ENCODE data around the gene HES2.
A peak's percentile ranks its signal among the peaks of the same experiment; 100 is the strongest.
"Not testable (repeated sequence)": the region's sequence is repeated elsewhere in the genome, so short reads cannot be mapped to it uniquely, and the experiment has no call there.

Gene HES2

GRCh38 chr1:6418668-6419396, 887 bp downstream of the HES2 start:
- DNase-seq (ENCODE audit: low read depth in 2 of 2): no peak

GRCh38 chr1:6417961-6418667, 1.6 kb downstream of the HES2 start:
- DNase-seq (ENCODE audit: low read depth in 2 of 2): no peak

DNA sequence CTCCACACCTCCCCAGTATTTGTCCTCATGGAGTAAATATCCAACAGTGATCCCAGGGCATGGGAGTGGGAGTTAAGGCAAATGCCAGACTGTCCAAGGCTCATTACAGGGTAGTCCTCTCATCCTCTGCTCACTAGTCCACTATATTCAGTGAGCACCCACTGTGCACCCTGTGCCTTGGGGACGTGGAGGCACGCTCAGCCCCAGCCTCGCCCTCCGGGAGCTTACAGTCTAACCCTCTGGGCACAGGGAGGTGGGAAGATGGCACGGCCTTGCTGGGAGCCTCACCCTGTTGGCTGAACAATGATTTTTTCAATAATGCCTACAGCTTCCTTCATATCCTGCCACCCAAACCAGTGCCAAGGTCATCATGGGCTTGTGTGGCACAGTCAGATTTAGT, 2.8 kb downstream of the HES2 start:
- DNase-seq (ENCODE audit: low read depth in 2 of 2): no peak

- no peak for DNase-seq (ENCODE audit: low read depth in 2 of 2)
Observed at GRCh38 chr1:6416295-6416656, 3.4 kb downstream of the HES2 start.

DNA sequence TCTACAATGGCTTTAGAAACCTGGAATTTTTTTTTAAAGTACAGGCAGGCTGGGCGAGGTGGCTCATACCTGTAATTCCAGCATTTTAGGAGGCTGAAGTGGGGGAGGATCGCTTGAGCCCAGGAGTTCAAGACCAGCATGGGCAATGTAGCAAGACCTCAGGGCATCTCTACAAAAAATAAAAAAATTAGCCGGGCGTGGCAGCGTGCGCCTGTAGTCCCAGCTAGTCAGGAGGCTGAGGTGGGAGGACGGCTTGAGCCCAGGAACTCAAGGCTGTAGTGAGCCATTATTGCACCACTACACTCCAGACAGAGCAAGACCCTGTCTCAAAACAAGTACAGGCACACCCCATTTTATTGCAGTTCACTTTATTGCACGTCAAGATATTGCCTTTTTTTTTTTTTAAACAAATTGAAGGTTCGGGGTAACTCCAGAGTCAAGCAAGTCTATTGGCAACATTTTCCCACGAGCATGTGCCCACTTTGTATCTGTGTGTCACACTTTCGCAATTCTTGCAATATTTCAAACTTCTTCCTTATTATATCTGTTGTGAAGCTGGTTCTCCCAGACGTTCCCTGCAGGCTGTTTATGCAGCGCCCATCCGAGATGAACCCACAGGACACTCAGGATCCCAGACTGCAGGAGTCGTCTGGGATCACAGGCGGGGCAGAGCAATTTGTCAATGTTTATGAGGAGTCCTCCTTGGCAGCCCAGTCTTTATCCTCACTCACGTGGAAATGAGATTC, 4.7 kb downstream of the HES2 start:
- no peak for DNase-seq (ENCODE audit: low read depth in 2 of 2)

GRCh38 chr1:6414443-6414844, 5.3 kb downstream of the HES2 start:
- DNase-seq (ENCODE audit: low read depth in 2 of 2): peak in 1 of 2 donors; percentile 43

DNA sequence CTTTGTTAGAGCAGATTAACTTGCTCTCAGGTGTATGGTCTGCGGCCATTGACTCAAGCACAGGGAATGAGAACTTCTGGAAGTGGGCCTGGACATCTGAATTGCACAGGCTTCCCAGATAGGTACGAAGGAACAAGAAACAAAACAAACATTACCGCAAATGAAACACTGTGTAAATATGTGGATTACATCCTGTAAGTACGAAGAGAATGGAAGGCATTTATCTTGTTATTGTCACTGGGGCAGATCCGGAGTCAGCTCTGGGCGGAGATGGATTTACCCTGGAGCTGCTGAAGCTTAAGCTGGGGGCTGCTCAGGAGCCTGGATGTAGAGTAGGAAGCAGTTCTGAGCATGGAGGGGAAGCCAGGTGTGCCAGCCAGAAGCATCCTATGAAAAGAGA, 6.8 kb downstream of the HES2 start:
- DNase-seq (ENCODE audit: low read depth in 2 of 2): no peak

- no peak for DNase-seq (ENCODE audit: low read depth in 2 of 2)
Observed at GRCh38 chr1:6410248-6410893, 9.3 kb downstream of the HES2 start.

DNA sequence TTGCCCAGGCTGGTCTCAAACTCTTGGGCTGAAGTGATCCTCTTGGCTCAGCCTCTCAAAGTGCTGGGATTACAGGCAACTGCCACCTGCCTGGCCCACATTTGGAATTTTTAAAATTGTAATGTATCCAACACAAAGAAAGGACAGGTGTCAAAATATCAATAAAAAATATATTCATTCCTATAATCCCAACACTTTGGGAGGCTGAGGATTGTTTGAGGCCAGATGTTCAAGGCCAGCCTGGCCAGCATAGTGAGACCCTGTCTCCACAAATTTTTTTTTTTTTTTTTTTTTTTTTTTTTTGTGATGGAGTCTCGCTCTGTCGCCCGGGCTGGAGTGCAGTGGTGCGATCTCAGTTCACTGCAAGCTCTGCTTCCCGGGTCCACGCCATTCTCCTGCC, 10.0 kb downstream of the HES2 start:
- no peak for DNase-seq (ENCODE audit: low read depth in 2 of 2)

DNA sequence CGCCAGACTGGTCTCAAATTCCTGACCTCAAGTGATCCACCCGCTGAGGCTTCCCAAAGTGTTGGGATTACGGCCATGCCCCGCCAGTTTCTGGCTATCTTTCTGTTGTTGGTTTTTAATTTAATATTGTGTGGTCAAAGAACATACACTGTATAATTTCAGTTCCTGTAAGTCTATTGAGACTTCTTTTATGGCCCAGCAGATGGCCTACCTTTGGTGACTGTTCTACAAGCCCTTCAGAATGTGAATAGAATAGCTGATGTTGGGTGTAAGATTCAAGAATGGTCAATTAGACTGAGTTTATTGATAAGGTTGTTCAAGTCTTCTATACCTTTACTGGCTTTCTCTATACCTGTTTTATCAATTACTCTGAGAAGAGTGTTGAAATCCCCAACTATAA, 10.7 kb downstream of the HES2 start:
- no peak for DNase-seq (ENCODE audit: low read depth in 2 of 2)

DNA sequence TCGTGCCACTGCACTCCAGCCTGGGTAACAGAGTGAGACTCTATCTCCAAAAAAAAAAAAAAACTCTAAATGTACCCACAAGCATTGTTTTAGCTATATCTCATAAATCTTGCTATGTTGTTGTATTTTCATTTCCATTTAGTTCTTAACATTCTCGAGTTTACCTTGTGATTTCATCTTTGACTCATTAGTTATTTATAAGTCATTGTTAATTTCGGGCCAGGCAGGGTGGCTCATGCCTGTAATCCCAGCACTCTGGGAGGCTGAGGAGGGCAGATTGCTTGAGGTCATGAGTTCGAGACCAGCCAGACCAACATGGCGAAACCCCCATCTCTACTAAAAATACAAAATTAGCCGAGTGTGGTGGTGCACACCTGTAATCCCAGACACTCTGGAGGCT, 11.7 kb downstream of the HES2 start:
- no peak for DNase-seq (ENCODE audit: low read depth in 2 of 2)

GRCh38 chr1:6401673-6402072, 18.0 kb downstream of the HES2 start:
- no peak for DNase-seq (ENCODE audit: low read depth in 2 of 2)

DNA sequence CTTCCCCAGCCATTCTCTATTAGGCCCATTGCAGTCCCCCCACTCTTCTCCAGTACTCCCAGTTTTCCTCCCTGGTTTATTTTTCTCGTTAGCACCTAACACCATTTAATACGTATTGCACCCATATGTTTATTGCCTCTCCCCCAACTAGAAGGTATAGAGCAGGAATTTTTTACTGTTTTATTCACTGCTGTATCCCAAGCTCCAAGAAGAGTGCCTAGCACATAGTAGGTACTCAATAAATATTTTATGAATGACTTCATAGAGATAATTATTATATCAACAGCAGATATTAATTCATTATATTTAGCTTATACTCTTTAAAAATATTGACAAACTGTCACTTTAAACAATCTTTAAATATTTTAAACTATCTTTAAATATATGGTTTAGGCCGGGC, 20.4 kb downstream of the HES2 start:
- no peak for DNase-seq (ENCODE audit: low read depth in 2 of 2)

DNA sequence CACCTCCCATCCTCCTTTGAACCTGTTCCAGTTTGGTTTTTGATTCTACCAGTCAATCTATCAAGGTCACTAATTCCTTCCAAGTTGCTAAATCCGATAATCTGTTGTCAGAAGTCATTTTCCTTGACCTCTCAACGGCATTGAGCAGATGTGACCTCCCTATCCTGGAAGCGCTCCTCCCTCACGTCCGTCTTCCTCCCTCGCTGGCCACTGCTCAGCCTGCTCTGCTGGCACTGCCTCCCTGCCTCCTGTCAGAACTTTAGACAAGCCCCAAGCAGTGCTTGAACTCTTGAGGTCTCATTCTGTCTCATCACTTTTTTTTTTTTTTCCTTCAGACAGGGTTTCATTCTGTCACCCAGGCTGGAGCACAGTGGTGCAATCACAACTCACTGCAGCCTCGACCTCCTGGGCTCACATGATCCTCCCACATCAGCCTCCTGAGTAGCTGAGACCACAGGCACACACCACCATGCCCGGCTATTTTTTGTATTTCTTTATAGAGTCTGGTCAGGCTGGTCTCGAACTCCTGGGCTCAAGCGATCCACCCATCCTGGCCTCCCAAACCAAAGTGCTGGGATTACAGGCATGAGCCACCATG, 21.8 kb downstream of the HES2 start:
- DNase-seq (ENCODE audit: low read depth in 2 of 2): no peak

DNA sequence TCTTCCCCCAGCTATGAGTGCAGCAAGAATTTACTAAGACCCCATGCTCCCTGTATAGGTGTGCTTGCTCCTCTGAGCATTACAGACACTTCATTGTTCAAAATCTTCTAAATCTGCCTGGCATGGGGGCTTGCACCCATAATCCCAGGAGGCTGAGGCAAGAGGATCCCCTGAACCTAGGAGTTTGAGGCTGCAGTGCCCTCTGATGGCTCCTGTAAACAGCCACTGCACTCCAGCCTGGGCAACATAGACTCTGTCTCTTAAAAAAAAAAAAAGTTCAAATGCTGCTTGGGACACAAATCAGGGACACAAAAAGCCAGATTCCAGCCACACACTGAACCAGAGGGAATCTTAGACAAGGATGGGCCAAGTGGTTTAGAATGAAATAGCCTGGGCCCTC, 22.7 kb downstream of the HES2 start:
- DNase-seq (ENCODE audit: low read depth in 2 of 2): no peak

DNA sequence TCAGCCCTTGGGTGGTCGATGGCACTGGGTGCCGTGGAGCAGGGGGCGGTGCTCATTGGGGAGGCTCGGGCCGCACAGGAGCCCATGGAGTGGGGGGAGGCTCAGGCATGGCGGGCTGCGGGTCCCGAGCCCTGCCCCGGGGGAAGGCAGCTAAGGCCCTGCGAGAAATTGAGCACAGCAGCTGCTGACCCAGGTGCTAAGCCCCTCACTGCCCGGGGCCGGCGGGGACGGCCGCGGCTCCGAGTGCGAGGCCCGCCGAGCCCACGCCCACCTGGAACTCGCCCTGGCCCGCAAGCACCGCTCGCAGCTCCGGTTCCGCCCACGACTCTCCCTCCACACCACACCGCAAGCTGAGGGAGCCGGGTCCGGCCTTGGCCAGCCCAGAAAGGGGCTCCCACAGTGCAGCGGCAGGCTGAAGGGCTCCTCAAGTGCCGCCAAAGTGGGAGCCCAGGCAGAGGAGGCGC, 23.9 kb downstream of the HES2 start:
- not testable (repeated sequence) for DNase-seq (ENCODE audit: low read depth in 2 of 2)

DNA sequence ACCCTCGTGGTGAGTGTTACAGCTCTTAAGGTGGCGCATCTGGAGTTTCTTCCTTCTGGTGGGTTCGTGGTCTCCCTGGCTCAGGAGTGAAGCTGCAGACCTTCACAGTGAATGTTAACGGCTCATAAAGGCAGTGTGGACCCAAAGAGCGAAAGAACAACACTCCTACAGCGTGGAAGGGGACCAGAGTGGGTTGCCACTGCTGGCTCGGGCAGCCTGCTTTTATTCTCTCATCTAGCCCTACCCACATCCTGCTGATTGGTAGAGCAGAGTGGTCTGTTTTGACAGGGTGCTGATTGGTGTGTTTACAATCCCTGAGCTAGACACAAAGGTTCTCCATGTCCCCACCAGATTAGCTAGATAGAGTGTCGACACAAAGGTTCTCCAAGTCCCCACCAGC, 24.6 kb downstream of the HES2 start:
- not testable (repeated sequence) for DNase-seq (ENCODE audit: low read depth in 2 of 2)

- peak; percentile 84 to 86 for DNase-seq (ENCODE audit: low read depth in 2 of 2)
Observed at GRCh38 chr1:6393400-6394187, 26.1 kb downstream of the HES2 start, which contains the start of gene ACOT7. Gene ACOT7, minus strand, starts transcription at chr1:6393767. Its CDS starts 368 bp downstream, at chr1:6393399.

- DNase-seq (ENCODE audit: low read depth in 2 of 2): peak in 1 of 2 donors; percentile 4
Observed at GRCh38 chr1:6392809-6393399, 26.8 kb downstream of the HES2 start.

All from stimulated activated CD8-positive, alpha-beta memory T cell treated with anti-CD3 and anti-CD28 coated beads, Interleukin-15, amount 100 ng/mL, for 48 hours (primary cell).